Myocyte (in vitro differentiated cells): ENCODE measurements around the gene MMP28. TPM values are rescaled to one million over a fixed set of nuclear protein-coding genes. Genes with fewer than 3 reads are reported as not detected.

Experiments
- DNase-seq: peaks from one replicate; pipeline ENCODE4 v3.0.0-alpha.2; 2012; ENCODE audit warnings: low read depth
- polyA plus RNA-seq: library from polyadenylated mRNA; unstranded; fragments of >200 nt; gene quantifications from one replicate; pipeline ENCODE4 v1.2.1, GENCODE V29; 2012; ENCODE audit warnings: missing spikeins
- total RNA-seq: library from RNA; depleted of rRNA; stranded (reverse); fragments of >200 nt; gene quantifications from 2 replicates; pipeline ENCODE4 v1.2.3, GENCODE V29; 2014

Gene MMP28, protein sequence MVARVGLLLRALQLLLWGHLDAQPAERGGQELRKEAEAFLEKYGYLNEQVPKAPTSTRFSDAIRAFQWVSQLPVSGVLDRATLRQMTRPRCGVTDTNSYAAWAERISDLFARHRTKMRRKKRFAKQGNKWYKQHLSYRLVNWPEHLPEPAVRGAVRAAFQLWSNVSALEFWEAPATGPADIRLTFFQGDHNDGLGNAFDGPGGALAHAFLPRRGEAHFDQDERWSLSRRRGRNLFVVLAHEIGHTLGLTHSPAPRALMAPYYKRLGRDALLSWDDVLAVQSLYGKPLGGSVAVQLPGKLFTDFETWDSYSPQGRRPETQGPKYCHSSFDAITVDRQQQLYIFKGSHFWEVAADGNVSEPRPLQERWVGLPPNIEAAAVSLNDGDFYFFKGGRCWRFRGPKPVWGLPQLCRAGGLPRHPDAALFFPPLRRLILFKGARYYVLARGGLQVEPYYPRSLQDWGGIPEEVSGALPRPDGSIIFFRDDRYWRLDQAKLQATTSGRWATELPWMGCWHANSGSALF
- 0.42 and 0.99 TPM in 2 replicates for total RNA-seq
- 6.5 TPM for polyA plus RNA-seq

DNA sequence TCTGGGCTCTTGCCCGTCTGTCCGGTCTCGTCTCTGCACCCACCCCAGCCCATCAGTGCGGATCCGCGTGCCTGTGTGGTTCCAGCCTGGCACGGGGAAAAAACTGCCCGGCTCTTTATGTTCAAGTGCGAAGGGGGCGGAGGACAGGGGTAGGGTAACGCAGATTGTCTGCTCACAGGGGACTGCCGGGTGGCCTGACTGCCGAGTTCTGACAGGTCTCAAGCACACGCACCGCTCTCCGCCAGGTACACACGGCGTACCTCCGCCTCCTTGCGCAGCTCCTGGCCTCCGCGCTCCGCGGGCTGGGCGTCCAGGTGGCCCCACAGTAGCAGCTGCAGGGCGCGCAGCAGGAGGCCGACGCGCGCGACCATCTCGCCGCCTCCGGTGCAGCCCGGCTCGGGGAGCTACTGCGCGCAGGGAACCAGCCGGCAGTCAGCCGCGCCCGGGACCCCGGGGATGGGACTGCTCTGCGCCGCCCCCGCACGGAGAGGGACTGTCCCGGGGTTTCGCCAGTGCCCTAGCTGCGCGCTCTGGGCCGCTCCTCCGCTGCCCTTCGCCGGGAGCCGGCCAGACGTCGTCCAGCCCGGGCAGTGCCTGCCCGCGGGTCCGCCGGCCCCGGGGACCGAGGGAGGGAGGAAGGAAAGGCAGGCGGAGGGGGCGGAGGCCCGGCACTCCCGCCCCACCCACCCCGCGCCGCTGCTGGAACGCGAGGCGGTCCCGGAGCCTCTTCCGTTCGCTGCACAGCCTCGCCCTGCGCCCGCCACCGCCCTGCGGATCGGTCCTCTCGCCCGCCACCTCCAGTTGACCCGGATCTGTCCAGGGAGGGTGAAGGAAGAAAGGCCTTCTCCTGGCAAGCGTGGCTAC lies at the start of gene MMP28:
Gene MMP28, minus strand, starts transcription at position 635 of the 864 bp plus-strand sequence. Its CDS starts 264 bp downstream, at position 371.
- DNase-seq = peak; percentile 41

DNA sequence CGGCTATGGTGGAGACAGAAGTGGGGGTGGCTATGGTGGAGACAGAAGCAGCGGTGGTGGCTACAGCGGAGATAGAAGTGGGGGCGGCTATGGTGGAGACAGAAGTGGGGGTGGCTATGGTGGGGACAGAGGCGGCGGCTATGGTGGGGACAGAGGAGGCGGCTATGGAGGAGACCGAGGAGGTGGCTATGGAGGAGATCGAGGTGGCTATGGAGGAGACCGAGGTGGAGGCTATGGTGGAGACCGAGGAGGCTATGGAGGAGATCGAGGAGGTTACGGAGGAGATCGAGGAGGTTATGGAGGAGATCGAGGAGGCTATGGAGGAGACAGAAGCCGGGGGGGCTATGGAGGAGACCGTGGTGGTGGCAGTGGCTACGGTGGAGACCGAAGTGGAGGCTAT lies 49.1 kb upstream of the MMP28 start:
- no peak for DNase-seq

DNA sequence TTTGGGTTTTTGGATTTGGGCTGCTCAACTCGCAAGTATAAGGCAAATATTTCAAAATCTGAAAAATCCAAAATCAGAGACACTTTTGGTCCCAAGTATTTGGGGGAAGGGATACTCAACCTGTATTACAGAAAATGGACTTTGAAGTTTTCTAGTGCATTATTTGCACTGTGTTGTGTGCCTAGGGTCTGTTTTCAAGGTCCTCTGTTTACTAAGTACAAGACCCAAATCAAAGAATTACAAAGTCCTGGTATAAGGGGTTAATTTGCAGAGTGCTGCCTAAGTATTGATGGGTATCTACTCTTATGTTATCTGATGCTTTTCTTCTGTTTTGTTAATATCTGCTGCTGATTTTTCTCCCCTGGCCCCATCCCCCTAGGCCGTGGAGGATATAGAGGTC lies 48.3 kb upstream of the MMP28 start:
- no peak for DNase-seq

DNA sequence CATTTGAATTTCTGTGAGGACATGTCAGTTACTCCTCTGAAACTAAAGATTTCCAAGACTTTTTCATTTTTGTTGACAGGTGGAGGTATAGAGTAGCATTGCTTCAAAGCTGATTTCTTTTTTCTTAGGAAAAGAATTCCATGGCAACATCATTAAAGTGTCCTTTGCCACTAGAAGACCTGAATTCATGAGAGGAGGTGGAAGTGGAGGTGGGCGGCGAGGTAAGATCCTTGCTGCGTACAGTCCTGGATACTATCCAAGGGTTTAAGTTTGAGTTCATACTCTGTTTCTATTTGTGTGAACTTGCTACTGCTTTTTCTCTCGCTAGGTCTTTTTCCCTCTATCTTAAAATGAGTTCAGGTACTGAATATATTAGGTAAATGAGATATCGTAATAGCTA lies 46.8 kb upstream of the MMP28 start:
- no peak for DNase-seq

DNA sequence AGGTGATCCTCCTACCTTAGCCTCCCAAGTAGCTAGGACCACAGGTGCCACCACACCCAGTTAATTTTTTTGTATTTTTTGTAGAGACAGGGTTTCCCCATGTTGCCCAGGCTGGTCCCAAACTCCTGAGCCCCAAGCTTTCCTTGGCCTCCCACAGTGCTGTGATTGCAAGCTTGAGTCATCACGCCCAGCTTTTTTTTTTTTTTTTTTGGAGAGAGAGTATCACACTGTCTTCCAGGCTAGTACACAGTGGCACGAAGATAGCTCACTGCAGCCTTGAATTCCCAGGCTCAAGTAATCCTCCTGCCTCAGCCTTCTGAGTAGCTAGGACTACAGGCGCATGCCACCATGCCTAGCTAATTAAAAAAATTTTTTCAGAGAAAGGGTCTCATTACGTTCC lies 46.1 kb upstream of the MMP28 start:
- DNase-seq = no peak

DNA sequence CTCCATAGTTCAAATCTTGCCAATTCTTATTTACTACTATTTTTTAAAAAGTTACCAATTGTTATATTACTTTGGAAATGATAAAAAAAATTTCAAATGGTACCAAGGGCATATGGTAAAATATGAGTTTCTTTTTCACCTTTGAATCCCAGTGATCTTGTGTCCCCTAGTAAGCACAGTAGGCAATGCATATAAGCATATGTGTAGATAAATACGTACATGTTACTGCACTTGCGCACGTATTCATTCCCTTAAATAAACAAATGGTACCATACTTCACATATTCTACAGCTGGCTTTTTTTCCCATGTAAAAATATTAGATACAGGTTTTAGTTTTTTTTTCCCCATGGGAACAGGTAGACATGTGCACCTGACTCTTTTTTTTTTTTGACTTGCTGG lies 45.7 kb upstream of the MMP28 start:
- DNase-seq = no peak

DNA sequence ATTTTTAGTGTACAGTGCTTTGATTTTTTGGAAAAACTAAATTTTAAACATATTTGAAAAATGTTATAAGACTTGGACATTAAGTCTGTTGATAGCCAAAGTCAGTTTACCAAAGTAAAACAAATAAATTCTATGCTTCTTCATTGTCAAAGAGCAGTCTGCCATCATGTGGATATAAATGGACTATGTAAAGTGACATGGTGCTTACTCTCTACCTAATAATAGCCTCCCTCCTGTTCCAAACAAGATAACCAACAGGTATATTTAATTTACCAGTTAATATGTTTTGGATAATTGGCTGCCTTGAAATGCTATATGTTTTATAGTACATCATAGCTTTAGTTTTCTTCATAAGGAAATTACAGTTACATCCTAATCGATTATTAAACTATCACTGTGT lies 29.8 kb upstream of the MMP28 start:
- DNase-seq = no peak

DNA sequence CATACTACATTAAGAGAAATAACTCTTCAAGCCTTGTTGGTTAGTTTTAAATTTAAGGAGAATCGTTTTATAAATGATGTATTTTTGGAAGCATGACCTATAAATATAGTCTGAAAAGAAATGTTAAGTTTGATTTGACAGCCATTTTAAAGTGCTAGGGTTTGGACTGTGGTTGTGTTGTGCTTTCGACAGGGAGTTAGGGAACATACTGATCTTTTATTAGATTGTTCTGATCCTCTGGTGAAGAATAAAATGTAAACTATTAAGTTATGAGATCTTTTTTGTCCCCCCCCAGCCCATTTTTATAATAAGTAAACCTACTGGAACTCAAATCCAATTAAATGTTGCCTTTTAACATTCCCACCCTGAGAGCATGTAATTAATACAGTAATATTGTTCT lies 25.9 kb upstream of the MMP28 start:
- DNase-seq = no peak

DNA sequence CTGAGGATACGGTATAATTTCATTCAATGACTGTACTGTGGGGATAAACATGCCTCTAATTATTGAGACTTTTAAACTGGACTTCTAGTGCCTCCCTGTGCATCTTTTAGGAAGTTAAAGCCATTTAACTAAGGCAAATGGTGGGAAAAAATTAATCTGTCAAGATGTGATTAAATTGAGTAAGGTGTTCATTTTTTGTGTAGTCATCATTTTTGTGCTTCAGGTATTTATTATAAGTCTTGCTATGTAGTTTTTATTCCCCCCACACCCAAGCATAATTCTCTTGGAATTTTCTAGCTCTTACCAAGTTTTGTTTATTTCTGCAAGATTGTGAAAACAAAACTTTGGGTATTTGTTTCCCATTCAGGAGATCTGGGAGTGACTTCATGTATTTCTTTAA lies 24.0 kb upstream of the MMP28 start:
- no peak for DNase-seq

DNA sequence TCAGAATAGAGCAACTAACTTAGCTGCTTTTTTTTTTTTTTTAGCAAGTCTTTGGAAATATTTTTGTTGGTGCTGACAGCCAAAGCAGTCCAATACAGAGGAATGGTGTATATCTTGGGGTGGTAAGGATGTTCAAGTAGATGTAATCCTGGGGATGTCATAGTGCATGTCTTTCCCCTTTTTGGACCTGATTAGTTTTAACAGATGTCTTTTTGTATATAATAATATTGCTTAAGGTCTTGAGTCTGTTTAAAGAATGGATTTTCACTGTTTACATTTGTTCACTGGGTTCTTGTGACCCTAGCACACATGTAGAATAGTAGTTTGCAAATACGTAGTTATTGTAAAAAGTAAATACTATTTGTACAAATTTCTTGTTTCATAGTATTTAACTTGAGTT lies 21.8 kb upstream of the MMP28 start:
- DNase-seq = no peak

DNA sequence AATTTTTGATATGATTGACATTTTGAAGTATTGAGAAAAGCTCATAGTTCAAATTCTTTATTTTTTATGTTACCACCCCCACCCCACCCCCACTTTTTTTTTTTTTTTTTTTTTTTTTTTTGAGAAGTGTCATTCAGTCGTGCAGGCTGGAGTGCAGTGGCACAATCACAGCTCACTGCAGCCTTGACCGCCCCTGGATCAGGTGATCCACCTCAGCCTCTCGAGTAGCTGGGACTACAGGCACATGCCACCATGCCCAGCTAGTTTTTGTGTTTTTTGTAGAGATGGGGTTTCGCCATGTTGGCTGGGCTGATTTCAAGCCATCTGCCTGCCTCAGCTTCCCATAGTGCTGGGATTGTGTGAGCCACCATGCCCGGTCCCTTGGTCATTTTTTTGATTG lies 21.3 kb upstream of the MMP28 start:
- DNase-seq = no peak

DNA sequence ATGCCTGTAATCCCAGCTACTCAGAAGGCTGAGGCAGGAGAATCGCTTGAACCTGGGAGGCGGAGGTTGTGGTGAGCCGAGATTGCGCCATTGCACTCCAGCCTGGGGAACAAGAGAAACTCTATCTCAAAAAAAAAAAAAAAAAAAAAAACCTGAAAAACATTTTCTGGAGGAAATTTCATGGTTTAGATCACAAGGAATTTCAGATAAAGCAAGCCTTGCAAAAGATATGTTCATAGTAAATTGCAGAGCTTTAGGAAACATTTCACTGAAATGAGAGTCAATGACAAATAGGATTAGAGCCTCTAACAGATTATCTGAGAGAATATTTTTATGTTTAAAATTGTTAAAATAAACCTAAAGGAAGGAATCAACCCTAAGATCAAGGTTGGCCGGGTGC lies 17.0 kb upstream of the MMP28 start:
- DNase-seq = no peak

DNA sequence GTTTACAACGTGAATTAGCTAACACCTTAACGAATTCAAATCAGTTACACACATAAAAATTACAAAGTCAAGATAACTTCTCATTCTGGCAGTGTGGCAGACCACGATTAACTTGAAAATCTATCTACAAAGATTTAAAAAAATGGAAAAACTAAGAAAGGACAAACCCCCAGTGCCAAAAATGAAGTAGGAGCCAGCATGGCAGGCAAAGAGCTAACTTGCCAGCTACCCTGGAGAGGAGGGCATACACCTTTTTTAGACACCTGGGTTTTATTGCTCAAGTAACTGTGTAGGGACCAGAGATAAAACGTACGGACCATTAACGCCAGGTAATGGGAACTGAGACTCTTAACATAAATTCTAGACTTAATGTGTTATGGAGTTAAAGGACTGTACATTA lies 16.3 kb upstream of the MMP28 start:
- DNase-seq = no peak

DNA sequence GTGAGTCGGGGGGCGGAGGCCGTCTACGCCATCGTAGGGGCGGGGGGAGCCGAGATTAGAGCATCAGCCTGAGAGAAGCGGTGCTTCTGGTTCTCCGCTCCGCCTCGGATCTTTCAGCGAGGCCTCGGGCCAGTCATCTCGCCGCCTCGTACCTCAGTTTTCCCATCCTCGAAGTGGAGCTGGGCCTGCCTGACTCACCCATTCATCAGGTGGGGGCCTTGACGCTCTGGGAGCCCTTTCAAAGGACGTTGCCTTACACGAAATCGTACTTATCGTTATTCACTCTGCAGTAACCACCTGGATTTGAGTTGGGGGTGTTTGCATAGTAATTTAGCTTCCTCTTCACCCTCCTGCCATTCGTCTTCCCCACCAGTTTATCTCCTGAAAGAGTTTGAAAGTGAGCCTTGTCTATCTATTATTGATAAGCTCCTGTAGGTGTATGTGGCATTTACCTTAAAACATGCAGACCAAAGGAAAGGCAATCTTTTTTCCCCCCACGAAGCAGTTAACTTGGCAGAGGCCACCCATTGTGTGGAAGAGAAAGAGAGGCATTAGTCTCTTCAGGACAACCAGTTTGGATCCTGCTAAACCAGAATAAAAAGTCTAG lies 14.5 kb upstream of the MMP28 start:
- no peak for DNase-seq

DNA sequence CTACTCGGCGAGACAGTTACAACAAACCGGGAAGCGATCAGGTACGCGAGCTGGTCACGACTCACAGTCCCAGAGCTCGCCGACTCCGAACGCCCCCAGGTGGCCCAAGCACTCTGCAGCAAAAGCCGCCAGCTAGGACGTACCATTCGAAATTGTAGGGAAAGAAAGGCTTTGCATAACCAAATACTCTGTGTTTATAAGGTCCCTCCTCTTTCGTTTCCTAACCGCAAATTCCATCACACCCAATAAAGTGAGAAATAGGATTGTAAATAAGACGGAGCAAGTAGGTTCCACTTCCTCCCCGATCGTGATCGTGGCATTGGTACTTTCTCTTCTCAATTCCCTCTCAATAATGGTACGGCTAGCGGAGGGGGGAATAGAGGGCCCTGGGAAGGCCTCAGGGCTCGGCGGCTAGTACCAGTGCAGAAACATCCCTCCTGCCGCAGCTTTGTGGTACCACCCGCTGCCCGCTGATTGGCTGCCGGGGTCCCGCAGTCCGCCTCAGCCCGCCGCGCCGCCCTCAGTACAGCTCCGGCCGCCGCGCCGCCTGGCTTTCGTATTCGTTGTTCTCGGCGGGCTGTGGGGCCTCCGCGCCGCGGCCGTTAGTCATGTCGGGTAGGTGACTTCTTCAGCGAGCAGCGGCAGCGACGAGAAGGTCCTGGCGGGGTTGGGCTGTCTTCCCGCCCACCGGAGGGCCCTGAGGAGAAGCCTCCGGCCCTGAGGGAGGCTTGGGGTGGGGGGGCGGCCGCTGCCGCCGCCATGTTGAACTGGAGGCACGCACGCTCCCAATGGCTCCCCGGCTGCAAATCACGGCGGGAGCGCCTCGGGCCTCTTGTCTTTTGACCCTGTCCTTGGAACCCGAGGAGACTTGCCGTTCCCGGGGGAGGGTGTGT lies 13.8 kb upstream of the MMP28 start, which contains the start of gene TAF15:
Gene TAF15, plus strand, starts transcription at position 523 of the 893 bp plus-strand sequence. Its CDS starts 86 bp downstream, at position 609.
- peak; percentile 99 for DNase-seq

DNA sequence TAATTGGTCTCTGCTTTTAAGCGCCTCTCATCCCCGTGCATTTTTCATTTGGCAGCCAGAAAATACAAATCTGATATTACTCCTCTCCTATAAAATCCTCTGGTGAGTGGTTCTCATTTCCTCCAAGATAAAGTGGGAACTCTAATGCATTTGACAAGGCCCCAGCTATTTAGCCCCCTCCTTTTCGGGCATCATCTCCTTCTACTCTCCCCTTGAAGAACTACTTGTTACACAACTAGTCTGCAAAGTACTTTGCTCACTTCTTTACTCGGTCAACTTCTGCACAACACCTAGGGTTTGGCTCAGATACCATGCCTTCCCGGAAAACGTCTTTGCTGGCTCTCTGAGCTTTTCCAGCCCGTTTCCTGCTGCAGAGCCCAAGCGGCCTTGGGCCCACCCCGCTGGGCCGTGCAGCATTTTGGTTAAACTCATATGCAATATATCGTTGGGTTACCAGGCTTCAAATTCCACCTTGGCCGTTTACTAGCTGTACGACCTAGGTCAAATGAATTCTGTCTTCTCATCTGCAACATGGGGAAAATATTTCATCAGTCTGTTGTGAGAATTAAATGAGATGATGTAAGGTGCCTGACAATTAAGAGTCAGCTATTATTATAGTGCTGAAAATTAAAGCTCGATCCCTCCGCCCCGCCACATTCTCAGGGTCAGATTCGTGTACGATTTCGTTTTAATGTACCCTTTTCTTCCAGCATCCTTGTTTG lies 13.0 kb upstream of the MMP28 start:
- no peak for DNase-seq

DNA sequence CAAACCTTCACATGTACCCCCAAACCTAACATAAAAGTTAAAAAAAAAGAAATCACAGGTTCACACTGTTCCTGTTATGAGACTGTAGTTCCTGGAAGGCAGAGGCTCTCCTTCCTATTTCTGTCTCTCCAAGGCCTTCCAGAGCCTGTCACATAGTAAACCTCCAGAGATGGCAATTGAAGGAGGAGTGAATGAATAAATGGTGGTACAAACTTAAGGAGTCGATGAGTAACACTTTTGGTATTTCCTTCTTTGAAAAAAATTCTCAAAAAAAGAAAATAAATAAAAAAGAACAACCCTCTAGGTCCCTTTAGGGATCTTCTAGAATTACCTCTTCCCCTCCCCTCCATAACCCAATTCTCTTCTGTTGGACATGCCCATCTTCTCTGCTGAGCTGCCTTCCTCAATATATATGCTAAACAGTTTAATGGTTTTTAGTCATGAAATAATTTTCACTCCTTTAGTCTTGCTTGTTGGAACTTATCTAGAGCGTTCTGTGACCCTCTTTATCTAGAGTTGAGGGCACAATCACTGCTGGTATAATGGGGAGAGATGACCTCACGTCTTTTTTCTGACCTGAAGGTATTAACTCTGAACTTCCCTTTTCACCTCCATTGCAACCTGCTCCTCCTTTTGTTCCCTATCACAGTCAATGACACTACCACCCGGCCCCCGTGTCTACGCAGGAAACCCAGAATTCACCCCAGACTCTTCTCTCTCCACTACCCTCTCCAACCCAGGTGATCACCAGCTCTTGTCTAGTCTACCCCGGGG lies 12.1 kb upstream of the MMP28 start:
- peak; percentile 17 for DNase-seq

DNA sequence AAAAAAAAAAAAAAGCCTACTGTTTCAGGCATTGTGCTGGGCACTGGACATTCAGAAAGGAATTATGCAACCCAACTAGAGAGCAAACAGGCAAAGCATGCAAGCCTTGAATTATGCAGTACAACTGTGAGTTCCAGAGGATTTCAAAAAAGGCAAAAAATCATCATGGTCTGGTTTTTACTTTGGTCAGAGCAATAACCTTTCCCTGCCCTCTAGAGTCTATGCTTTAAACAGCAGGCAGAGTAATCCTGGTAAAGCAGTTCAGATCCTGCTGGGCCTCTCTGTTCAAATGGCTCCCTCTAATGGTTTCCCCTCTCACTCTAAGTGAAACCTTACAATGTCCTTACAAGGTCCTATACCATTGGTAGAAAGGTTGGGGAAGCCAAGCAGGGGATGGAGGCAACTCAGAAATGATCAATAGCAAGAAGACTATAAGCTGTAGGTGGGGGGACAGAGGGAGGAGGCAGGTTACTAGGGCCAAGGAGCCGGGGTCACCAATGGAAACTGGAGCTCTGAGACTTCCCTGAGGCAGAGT lies 9.3 kb upstream of the MMP28 start:
- peak; percentile 90 for DNase-seq
